Fibroblast of villous mesenchyme (primary cell): Measurements from ENCODE around the gene NACC2. TPM values are rescaled to one million over a fixed set of nuclear protein-coding genes. Genes with fewer than 3 reads are reported as not detected.
"Not testable (repeated sequence)": the region's sequence is repeated elsewhere in the genome, so short reads cannot be mapped to it uniquely, and the experiment has no call there.

Experiments used
- DNase-seq: peaks from one replicate; pipeline ENCODE4 v3.0.0-alpha.2; 2010; ENCODE audit warnings: low read depth
- H3K4me3 ChIP-seq: 2 replicates; pipeline ENCODE4 v1.5.1; 2011; ENCODE audit warnings: low read depth, mild to moderate bottlenecking, low read length
- CTCF ChIP-seq: IDR thresholded peaks from 2 replicates; pipeline ENCODE4 v1.5.1; 2012; ENCODE audit warnings: low read depth, mild to moderate bottlenecking, low read length; ENCODE audit not compliant: insufficient read depth
- total RNA-seq: library from RNA; depleted of rRNA; stranded (reverse); fragments of >200 nt; gene quantifications from 2 replicates; pipeline ENCODE4 v1.2.3, GENCODE V29; 2012

Gene NACC2
- total RNA-seq, 1 donor: 34.1 TPM

- peak; percentile 44 for DNase-seq
- TF ChIP-seq CTCF: no peak
- H3K4me3 ChIP-seq: no peak overlapping the region
These were observed 10.5 kb upstream of the NACC2 start for GRCh38 chr9:136105398-136106135.

- no peak for DNase-seq
- no peak overlapping the region for H3K4me3 ChIP-seq
- no peak for TF ChIP-seq CTCF
These were observed 9.8 kb upstream of the NACC2 start for GRCh38 chr9:136104916-136105315.

GRCh38 chr9:136104488-136104800 lies 9.4 kb upstream of the NACC2 start:
- TF ChIP-seq CTCF: no peak
- H3K4me3 ChIP-seq: no peak overlapping the region
- no peak for DNase-seq

DNA sequence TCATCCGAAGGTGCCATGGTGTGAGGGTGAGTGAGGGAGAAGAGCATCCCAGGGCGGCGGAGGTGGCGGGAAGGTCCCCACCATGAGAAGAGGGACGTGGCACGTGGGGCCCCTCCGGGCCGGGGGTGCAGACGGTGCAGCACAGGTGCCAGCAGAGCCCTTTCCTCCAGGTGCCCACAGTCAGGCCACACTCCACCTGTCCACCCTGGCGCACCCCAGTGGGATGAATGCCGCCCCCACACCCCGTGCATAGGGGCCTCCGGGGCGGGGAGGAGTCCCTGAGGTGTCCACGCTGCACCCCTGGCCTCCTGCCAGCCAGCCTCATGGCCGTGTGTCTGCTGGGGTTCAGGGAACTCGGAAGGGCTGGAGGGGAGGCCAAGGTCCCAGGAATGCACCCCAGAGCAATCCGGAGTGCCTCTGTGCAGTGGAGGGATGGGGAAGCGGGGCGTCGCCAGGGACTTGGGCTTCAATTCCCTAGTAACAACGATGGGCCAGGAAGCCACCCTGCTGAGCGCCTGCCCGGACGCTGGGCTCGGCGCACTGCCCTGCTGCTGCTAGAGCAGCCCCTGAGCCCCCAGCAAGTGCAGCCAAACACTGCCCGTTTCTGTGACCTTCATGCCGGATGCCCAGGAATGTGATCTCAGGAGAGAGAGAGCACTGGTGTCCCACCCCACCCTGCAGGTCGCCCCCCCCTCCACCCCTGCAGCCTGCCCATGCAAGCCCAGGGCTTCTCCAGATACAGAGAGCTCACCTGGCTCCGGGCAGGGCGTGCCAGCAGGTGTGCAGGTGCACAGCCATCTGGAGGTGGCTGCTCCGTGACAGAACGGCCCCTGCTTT lies 8.8 kb upstream of the NACC2 start:
- DNase-seq: no peak
- no peak overlapping the region for H3K4me3 ChIP-seq
- TF ChIP-seq CTCF: no peak

- not testable (repeated sequence) for H3K4me3 ChIP-seq, DNase-seq
These were observed 6.6 kb upstream of the NACC2 start for GRCh38 chr9:136101615-136102074.

DNA sequence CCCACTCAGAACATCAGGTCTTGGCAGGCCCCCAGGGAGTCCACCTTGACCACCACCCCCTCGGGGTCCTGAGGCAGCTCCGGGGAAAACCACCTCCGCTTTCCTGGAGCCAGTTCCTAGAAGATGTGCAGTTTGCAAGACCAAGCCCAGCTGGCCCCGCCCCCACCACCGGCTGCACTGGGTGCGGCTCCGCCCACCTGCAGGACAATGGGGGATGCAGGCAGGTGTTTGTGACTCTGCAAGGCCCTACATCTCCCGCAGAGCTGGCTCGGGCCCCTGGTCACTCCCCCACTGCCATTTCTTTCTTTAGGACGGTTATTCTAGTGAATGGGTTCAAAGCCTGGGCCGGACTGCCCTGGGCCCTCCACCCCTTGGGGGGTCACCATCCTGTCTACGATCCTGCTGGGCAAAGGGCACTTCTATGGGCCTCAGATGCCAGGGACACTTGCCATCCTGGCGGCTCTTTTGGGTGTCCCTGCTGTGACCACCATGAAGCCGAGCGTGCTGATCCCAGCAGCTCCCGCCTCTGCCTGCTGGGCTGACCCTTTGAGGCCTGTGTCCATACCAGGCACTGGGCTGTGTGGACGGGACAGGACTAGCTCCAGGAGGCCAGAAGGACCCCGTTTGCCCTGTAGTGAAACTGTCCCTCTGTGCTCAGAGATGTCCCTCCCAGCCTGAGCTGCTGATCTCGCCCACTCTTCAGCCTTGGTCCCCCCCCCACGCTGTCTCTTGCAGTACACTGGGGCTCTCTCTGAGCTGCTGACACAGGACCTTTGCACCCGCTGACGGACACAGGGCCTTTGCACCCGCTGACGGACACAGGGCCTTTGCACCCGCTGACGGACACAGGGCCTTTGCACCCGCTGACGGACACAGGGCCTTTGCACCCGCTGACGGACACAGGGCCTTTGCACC lies 5.9 kb upstream of the NACC2 start:
- no peak for DNase-seq
- no peak overlapping the region for H3K4me3 ChIP-seq
- TF ChIP-seq CTCF: no peak
